HG03378 (cell line): ENCODE data around the gene ABHD15.

Experiments used
- ATAC-seq: cut with Tn5 transposase; IDR thresholded peaks from one replicate; pipeline ENCODE4 v1.9.1; 2021; ENCODE audit warnings: mild to moderate bottlenecking, moderate library complexity; ENCODE audit not compliant: unreplicated experiment

Gene ABHD15

DNA sequence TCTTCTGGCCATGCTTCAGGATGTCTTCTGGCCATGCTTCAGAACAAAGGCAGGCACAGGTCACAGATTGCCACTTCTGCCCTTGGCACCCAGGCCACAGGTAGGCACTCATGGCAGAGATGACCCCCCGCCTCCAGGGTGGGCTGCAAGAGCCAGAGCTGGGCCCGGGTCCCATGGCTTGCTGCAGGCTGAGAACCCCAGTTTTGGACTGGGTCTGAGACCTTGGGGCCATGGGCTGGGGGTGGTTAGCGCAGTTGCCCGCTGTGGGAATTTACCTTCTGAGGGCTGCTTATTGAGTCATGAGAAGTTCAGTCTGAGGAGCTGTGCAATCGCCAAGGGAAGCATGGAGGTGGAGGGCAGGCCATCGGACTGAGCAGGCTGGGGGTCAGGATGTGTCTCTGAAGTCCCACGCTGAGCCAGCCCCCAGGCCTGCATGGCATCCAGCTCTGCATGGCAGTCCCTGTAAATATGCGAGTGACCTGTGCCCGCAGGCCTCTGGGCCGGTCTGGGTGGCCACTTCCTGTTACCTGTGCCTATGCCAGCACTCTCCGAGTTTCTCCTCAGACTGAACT lies 27.8 kb upstream of the ABHD15 start:
- no peak for ATAC-seq

DNA sequence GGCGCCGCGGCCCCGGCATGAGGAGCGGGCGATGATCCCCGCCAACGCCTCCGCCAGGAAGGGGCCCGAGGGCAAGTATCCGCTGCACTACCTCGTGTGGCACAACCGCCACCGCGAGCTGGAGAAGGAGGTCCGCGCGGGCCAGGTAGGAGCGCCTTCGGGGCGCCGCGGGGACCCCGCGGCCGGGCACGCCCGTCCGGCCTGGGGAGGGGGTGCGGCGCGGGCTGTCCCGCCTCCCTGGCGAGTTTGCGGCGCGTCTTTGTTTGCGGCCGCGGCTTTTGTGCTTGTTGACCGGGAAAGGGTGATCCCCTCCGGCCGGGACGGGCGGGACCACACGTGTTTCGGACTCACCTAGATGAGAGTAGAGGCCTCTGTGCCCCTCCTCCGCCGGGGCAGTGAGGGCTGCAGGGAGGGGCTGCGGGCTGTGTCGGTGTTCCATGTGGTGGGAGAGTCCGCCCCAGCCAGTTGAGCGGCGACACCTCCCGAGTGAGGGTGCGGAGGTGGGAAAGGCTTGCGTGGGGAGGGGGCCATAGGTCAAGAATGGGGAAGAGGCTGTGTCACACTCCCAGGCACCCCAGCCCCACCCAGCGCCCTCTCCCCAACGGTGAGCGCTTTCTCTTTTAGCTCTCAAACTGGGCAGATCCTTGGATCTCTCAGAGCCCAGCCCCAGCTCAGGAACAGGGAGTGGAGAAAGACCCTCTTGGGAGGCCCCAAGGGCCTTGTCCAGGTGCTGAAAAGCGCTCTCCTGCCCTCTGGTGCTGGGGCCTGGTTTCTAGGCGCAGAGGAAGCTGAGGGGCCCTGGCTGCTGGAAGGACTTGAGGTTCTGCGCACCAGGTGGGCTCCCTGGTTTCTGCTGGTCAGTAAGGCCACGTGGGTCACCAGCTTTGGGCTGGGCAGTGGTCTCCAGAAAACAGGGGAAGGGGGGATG lies 27.0 kb upstream of the ABHD15 start:
- ATAC-seq: no peak

DNA sequence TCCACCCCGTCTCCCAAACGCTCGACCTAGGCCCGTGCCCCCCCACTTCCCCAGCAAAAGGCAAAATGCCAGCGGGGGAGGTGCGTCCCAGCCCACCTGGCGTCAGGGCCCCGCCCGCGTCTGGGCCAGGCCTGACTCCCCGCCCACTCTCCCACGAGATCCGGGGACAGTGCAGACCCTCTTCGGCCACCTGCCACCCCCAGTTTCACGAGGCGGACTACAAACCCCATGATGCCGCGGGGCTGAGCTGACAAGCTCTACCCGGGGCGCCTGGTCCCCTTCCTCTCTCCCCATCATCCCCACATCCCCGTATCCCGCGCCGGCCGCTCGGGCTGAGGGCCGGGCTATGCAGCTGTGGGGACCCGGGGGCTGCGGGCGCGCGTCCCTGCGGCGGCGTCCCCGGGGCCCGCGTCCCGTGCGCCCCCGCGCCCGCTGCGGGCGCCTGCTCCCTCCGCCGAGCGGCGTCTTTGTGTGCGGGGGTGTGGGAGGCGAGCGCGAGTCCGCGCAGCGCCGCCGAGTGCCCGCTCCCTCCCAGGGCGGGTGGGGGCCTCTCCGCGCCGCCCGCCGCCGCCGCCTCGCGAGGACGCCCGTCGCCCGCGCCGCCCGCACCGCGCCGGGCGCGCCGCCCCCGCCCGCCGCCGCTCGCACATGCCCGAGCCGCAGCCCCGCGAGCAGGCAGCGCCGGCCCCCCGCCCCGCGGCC lies 26.2 kb upstream of the ABHD15 start, which contains the start of gene ANKRD13B:
TSS of gene ANKRD13B (plus strand) at position 283 of the 702 bp plus-strand sequence. CDS start 490 bp downstream, outside the sequence.
- no peak for ATAC-seq

DNA sequence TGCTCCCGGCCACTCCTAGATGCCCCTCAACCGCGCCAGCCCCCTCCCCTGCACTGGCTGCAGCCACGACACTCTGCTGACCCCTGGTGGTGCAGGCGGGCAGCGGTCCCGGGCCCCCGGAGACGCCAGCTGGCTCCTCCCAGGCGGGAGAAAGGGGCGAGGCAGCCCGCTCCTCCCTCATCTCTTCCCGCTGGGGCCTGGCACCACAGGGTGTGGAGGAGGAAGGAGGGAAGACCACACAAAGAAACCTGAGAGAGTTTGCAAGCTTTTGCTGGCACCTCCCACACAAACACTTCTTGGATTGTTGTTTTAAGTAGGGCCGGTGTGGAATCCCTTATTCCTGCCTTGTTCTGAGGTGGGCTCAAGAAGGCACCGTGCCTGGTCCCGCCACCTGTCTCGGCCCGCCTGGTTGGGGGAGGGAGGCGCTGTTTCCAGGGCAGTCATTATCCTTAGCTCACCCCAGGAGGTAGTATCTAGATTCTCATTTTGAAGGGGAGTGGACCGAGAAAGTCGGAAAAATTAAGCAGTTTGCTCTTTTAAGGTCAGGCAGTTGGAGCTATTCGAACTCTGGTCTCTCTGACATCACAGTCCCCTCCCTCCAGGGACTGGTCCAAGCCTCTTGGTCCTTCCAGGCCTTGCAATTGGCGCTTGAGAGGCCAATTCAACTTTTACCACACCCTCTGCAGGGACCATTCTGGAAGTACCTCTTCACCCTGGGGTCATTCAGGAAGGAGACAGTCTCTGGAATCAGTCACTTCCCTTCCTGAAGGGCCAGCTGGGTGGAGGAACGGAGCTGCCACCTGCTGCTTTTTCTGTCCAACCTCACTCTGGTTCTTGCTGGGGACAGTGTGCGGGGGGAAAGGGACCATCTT lies 25.1 kb upstream of the ABHD15 start:
- ATAC-seq: no peak

DNA sequence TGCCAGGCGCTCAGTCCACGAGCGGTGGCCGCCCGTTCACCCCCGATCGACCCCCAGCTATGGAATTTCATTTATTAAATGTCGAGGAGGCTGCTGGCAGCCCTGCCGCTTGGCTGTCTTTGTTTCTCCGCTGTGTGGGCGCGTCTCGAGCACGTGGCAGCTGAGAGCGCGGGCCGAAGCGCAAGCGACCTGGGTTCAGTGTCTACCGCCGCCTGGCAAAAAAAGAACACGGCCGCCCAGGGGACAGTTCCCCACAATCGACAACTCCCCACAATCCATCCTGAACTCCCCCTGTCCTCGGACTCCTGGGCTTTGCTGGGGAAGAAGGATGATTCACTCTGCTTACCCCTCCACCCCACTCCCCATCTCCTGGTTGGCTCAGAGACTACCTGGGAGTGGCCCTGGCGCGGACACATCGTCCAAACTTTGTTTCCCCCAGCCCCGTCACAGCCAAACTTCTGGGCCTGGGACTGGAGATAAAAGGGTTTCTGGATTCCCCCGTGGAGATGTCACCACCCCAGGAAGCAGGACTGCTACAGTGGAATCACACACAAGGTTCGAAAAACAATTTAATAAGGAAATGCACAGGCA lies 24.4 kb upstream of the ABHD15 start:
- ATAC-seq: no peak

DNA sequence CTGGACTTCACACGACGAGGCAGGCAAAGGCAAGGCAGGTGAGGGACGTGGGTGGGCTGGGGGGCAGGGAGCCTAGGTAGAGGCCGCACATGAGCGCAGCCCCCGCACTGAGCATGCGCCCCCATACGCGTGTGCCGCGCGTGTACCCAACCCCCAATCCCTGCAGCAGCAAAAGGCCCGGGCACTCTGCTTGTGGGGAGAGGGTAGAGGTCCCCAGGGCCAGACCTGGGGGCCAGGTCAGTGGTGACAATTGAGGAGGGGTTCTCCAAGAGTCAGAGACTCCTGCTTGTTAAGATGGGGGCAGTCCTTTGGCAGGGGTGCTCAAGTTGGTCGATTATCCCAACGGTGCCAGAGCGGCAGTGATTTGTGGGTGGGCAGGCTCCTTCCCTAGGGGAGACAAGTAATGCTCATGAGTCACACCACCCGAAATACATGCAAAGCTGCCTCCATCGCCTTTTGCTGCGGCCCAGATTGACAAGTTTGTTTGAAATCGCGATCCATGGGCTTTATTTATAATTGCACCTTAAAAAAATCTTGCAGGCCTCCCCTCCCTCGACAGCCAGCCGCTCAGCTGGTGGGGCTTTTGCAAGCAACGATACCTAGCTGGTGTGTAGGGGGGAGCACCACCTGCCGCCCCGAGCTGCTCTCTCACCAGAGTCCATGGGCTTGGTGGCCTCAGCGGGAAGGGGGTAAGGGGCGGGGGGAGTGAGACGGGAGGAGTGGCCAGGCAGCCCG lies 23.7 kb upstream of the ABHD15 start:
- ATAC-seq: no peak

DNA sequence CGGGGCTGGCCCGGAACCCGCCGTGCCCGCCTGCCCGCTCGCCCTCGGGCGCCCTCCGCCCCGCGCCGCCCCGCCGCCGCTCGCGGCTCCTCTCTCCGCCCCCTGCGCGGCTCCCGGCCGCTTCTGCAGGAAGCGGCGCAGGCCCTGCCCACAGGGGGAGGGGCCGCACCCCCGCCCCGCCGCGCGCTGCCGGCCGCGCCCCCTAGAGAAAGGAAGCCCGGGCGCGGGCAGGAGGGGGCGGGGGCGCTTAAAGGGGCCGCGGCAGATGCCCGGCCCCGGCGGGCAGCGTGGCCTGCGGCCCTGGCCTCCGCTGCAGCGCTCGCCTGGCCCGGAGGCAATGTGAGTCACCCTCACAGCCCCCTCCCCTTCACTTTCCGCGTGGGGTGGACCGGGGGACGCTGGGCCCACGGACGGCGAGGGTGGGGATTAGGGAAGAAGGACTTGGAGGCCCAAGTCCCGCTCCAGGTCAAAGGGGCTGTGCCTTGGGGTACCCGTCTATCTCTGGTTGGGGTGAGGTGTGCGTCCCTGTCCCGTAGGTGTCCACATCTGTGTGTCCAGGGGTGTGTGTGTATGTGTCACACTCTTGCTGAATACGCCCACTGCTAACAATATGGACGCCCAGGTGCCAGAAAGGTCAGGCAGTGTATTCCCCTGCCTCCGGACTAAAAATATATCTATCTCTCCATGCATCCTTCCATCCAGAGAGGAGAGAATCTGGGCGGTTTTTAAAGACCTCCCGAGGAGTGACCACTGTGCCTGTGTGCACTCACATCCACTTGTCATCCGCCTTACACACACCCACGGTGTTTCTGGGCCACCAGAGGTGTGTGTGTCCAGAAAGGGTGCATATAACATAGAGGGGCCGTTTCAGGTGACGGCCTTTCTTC lies 22.9 kb upstream of the ABHD15 start, which contains the start of gene GIT1:
TSS of gene GIT1 (minus strand) at position 125 of the 887 bp plus-strand sequence. CDS start 270 bp downstream, outside the sequence.
- no peak for ATAC-seq

DNA sequence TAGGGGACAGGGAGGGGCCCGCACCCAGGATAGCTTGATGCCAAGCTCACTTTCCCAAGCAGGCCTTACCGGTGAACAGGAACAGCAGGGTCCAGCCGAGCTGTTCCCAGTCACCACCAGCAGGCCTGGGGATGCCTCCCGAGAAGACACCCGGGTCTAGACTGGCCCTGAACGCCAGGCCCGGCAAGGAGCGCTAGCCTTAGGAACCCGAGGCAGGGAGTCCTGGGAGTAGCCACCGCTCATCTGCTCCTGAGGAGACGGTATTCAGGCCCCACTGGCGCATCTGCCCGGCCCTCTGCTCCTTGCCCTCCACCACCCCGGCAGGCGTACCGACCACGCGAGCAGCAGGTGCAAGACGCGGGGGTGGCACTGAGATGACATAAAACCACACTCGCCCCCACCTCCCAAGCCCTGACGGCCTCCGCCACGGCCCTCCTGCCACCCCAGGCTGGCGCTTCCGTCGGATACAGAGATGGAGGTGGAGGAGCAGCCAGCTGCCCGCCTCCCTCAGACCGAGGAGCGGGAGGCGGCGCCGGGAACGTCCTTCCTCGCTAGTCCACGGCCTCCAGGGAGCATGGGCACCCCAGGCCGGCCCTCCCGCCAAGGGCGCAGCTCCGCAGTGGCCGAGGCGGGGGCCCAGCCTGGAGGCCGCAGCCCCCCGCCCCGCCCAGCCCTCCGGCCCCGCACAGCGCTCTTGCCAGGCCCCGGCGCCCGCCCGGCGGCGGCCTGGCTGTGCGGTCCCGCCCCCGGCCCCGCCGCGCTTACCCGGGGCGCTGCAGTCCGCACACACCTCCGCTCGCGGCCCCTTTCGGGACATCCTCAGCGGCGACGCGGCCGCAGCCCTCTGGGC lies 21.9 kb upstream of the ABHD15 start:
- no peak for ATAC-seq

DNA sequence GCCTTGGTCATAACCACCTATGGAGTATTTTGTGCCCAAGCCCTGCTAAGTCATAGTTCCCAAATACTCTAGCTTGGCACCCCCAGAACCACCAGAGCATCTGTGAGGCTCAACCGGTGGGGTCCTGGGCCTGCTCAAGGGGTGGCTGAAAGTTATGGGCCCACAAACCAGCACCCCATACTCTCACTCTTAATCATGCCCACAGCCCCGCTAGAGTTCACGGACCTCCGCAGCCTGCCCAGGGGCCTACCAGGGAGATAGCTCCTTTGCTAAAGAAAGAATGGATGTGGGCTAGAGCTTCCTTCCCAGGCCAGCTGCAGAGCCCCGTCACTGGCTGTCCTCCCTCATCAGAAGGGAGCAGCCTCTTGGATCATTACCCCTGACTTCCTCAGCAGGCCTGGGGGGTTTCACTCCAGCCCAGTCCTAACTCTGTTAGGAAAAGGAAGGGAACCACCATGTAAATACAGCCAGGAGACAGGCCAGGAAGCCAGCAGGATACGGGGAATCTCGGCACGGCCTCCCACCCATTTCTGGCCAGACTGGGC lies 21.3 kb upstream of the ABHD15 start:
- ATAC-seq: no peak

DNA sequence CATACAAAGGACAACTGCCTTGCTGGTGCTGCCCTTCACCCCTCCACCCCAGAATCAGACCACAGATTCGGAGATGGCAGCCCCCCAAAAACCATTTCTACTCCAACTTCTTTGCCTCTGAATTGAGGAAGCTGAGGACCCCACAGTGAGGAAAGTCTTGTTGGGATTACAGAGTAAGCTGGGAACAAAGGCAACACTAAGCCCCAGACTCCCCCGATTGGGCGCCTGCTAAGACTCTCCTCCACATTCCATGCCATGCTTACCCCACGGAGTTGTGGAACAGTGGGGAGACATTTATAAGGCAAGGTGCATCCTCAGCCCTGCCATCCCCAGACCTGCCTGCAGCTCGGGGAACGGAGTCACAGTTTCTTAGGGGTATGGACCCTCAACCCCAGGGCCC lies 20.8 kb upstream of the ABHD15 start:
- no peak for ATAC-seq

DNA sequence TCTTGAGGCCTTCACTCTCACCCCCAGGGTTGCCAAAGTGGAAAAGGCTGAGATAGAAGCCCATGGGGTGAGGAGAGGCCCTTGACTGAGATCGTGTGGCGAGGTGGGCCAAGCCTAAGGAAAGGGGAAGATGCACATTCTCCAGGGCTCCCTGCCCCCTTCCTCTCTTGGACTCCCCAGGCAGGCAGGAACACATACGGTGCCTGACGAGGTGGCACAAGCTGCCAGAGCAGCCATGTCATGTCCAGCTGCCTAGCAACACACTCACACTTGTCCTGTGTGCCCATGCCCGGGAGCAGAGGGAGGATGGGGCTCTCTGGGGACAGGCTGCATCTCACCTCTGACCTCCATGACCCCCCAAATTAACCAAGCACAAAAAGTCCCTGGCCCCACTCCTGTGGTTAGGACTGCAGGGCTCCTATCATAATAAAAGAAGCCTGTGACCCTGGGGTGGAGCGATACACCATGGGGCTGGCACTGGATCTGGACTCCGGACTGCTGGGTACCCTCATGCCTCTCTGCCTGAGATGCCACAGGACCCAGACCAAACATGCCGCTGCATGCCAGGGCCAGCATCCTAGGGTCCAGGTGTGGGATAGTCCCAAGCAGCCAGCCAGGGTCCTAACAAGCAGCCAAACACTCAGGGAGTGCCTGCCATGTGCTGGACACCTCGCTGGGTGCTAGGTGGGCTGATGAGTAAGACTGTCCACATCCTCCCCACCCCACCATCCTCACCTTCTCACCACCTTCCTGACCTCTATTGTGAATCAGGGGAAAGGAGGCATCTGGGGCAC lies 20.0 kb upstream of the ABHD15 start:
- ATAC-seq: no peak

DNA sequence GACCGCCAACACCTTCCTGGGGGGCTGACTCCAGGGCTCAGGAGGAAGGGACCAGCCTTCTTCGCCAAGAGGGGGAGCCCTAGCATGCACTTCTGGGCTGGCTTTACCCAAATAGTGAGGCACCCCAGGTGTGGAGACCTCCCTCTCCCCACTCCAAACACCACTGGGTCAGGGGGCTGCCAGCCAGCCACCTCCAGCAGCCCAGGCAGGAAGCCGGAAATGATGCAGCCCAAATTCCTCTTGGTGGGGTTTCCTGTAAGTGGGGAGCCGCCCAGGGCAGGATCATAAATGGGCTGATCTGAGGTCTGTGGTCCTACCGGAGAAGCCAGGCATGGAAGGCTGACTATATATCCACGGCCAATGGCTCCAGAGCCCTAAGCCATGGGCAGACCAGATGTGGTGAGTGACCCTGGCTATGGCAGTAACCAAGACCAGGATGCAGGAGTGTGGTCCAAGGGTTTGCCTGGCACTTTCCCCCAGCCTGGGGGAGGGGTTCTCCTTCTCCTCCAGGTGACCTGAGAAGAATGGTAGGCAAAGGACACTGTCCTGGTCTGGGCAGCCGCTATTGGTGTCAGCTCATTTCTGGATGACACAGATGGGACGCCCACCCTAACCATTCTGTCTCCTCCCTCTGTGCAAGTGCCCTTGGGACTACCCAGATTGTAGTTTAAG lies 18.4 kb upstream of the ABHD15 start:
- ATAC-seq: no peak

DNA sequence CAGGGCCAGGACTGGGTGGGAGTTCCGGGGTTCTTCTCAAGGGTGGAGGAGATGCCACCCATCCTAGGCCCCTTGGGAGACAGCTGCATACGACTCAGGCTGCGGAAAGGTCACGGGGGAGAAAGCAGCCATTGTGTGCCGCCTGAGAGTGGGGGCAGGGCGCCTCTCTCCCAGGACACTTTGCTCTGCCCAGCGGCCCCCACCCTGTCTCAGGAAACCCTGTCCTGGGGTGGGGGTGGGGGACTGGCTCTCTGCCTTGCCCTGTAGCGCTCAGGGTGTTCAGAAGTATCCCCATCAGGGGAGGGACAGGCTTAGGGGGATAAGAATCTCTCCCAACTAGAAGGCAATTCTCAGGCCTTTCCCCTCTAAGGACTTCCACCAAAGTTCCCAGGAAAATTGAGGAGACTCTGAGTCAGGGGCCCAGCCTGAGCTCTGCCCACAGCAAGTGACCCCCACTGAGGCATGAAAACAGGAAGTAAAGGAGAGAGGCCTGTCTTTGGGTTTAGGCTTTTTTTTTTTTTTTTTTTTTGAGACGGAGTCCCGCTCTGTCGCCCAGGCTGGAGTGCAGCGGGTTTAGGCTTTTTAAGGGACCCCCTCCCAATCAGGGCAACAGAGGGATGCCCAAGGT lies 17.7 kb upstream of the ABHD15 start:
- no peak for ATAC-seq

DNA sequence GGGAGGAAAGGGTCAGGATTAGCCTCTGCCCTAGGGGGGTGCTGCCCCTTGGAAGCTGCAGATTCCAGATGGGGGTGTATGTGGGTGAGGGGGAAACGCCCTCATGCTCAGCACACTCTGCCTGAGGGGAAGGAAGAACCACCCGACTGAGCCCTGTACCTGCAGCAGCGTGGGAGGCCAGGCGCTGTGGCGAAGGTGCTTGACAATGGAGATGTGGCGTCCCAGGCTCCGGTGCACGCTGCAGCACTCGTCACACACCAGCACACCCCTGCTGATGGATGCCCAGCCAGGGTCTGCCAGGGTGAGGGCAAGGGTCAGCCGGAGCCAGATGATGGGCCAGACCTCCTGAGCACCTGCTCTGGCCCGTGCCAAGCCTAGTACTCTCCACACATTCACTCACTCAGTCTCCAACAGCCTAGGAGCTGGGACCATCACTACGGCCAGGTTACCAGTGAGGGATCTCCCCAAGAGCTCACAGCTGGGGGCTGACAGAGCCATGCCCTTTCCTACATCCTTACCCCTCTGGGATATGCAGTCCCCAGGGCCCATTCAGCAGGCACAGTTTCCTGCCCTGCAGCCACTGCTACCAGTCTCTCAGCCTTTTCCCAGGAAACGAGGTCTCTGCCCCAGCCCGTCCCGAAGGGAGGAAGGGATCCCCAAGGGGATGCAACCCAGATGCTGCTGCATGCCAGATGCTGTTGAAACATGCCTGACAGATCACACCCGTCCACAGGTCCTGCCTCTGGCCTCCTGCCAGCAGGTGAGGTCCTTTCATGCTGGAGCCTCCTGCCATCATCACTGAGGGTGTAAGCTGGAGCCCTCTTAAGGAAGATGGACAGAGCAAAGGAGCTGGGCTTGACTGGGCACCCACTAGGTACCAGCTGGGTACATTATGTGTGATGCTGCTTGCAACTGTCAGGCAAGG lies 16.7 kb upstream of the ABHD15 start:
- ATAC-seq: no peak
